GM12878 (cell line): Measurements from ENCODE around the gene COL4A1. TPM values are rescaled to one million over a fixed set of nuclear protein-coding genes. Genes with fewer than 3 reads are reported as not detected.

Experiments
- ATAC-seq: fragments of 200-7000 bp; cut with Tn5 transposase; 3 replicates; pipeline ENCODE4 v1.9.1; 2020; ENCODE audit warnings: mild to moderate bottlenecking, moderate library complexity
- BruUV-seq: library from RNA; stranded (reverse); fragments of 400-500 nt; replicated peaks from 2 replicates; lab custom pipeline; 2021; lab: Mats Ljungman, UMichigan
- CTCF ChIA-PET: fragments of 300-600 bp; sonication (Branson Sonifier 250); formaldehyde crosslinking; extraction: SDS; loops from one replicate; lab custom pipeline; 2021; ENCODE audit warnings: inconsistent platforms; lab: Yijun Ruan, JAX
- POLR2A ChIA-PET: fragments of 350-600 bp; formaldehyde crosslinking; extraction: SDS; loops from one replicate; lab custom pipeline; 2021; ENCODE audit warnings: inconsistent platforms; lab: Charles Lee
- RAD21 ChIA-PET: fragments of 300-600 bp; sonication (Branson Sonifier 250); formaldehyde crosslinking; loops from one replicate; lab custom pipeline; 2023; ENCODE audit warnings: antibody characterized with exemption; ENCODE audit not compliant: unreplicated experiment; lab: Charles Lee
- SMC1A ChIA-PET: fragments of 300-600 bp; sonication (Branson Sonifier 250); formaldehyde crosslinking; loops from one replicate; lab custom pipeline; 2023; ENCODE audit not compliant: unreplicated experiment, uncharacterized antibody; lab: Charles Lee
- DNase-seq: peaks from one replicate; pipeline ENCODE4 v3.0.0-alpha.2; 2011; ENCODE audit warnings: low read depth, low spot score
- FAIRE-seq: peaks from 3 replicates; lab custom pipeline; 2011; peaks lifted over from hg19 to GRCh38; lab: Jason Lieb, UNC
- H2AFZ ChIP-seq: 2 replicates; pipeline ENCODE4 v1.6.0; 2011; ENCODE audit warnings: low read depth, low read length, control low read depth; ENCODE audit not compliant: control insufficient read depth
- H3K27ac ChIP-seq: 2 replicates; pipeline ENCODE4 v1.5.1; 2011; ENCODE audit warnings: control low read depth; ENCODE audit not compliant: control insufficient read depth, insufficient read depth
- H3K27me3 ChIP-seq, 2 experiments: replicated peaks in 1 of 2; 2 replicates each; pipeline versions ENCODE4 v1.6.0 to v1.6.1; 2011; ENCODE audit warnings: low read length in 1 of 2; ENCODE audit not compliant: control insufficient read depth in 2 of 2, insufficient read depth in 2 of 2
- H3K36me3 ChIP-seq, 2 experiments: 2 replicates each; pipeline ENCODE4 v1.5.1; 2011; ENCODE audit warnings: low read length in 1 of 2; ENCODE audit not compliant: control insufficient read depth in 2 of 2, insufficient read depth in 2 of 2
- H3K4me1 ChIP-seq: 2 replicates; pipeline ENCODE4 v1.6.1; 2011; ENCODE audit warnings: mild to moderate bottlenecking, low read length, moderate library complexity, mixed read lengths; ENCODE audit not compliant: control insufficient read depth, insufficient read depth
- H3K4me2 ChIP-seq: 2 replicates; pipeline ENCODE4 v1.6.0; 2011; ENCODE audit warnings: control low read depth; ENCODE audit not compliant: control insufficient read depth, insufficient read depth
- H3K4me3 ChIP-seq: fragments of 200-600 bp; sonication (generic); 2 replicates; pipeline ENCODE4 v1.5.1; 2016
- H3K79me2 ChIP-seq: 2 replicates; pipeline ENCODE4 v1.6.0; 2011; ENCODE audit warnings: low read length; ENCODE audit not compliant: control insufficient read depth, insufficient read depth
- H3K9ac ChIP-seq: 2 replicates; pipeline ENCODE4 v1.8.0; 2011; ENCODE audit warnings: low read length, control low read depth, mixed read lengths; ENCODE audit not compliant: control insufficient read depth, insufficient read depth
- H3K9me3 ChIP-seq: replicated peaks from 3 replicates; pipeline ENCODE4 v1.5.1; 2011; ENCODE audit warnings: mild to moderate bottlenecking, low read length; ENCODE audit not compliant: control insufficient read depth, insufficient read depth
- H4K20me1 ChIP-seq: 2 replicates; pipeline ENCODE4 v1.6.0; 2011; ENCODE audit not compliant: control insufficient read depth, insufficient read depth
- RAD51 ChIP-seq: fragments of 450-650 bp; IDR thresholded peaks from 2 replicates; pipeline ENCODE4 v1.6.1; 2016; ENCODE audit warnings: moderate library complexity, mild to moderate bottlenecking, inconsistent platforms
- SMAD5 ChIP-seq: IDR thresholded peaks from 2 replicates; pipeline ENCODE4 v1.6.1; 2016; ENCODE audit warnings: antibody characterized with exemption, low read depth
- SP1 ChIP-seq: IDR thresholded peaks from one replicate; pipeline ENCODE4 v1.6.1; 2011; ENCODE audit warnings: low read depth, low read length
- STAT3 ChIP-seq: IDR thresholded peaks from 2 replicates; pipeline ENCODE4 v1.6.1; 2011; ENCODE audit warnings: low read depth, low read length, improper control_type of control experiment
- YBX1 ChIP-seq: fragments of 450-650 bp; IDR thresholded peaks from 2 replicates; pipeline ENCODE4 v1.6.1; 2016; ENCODE audit warnings: antibody characterized with exemption
- WGBS: methylation state at CpG from one replicate; pipeline ENCODE4 v1.1.6; 2016; ENCODE audit warnings: low lambda C conversion rate; ENCODE audit not compliant: insufficient replicate concordance, insufficient coverage; ENCODE audit errors: missing lambda C conversion rate; 5-methylcytosine and 5-hydroxymethylcytosine counted together
- in situ Hi-C: fragments of 300-500 bp; cut with MboI; formaldehyde crosslinking; loops from 9 replicates; pipeline ENCODE4 v1.14.3; 2018; ENCODE audit warnings: mixed read lengths
- intact Hi-C: fragments of 100-400 bp; cut with micrococcal nuclease; formaldehyde crosslinking; loops from one replicate; pipeline ENCODE4 v1.14.2; 2022; ENCODE audit not compliant: unreplicated experiment
- polyA plus RNA-seq, 11 experiments: library from polyadenylated mRNA; depleted of rRNA in 4 of 11; unstranded in 6 of 11; stranded (reverse) in 5 of 11; fragments of >200 nt; fragmentation: Nextera tagmentation in 4 of 11; fragmentation: Illumina TruSeq in 1 of 11; extraction: Ambion mirVana in 4 of 11; extraction: Trizol in 1 of 11; gene quantifications; 1 replicate in 1 of 11; 2 replicates in 10 of 11; pipeline versions ENCODE4 v1.2.1 to v1.2.3, GENCODE V29; 2011 to 2016; ENCODE audit warnings: inconsistent platforms in 2 of 11, missing spikeins in 2 of 11, low read depth in 1 of 11
- total RNA-seq, 4 experiments: library from RNA; depleted of rRNA in 3 of 4; stranded (reverse); fragments of >200 nt in 3 of 4; fragmentation: Illumina TruSeq in 1 of 4; extraction: Trizol in 1 of 4; gene quantifications; 2 replicates each; pipeline versions ENCODE4 v1.2.1 to v1.2.3, GENCODE V29; 2013 to 2021
- TF ChIP-seq, protein P1 (sequence below): fragments of 450-650 bp; formaldehyde crosslinking; IDR thresholded peaks from 2 replicates; pipeline ENCODE4 v1.4.0; 2022; ENCODE audit warnings: mild to moderate bottlenecking, moderate library complexity
- TF ChIP-seq, protein P2 (sequence below): IDR thresholded peaks from 2 replicates; pipeline ENCODE4 v1.6.1; 2011; ENCODE audit warnings: borderline replicate concordance, low read depth, mild to moderate bottlenecking, moderate library complexity, low read length; ENCODE audit not compliant: insufficient read depth, poor library complexity, severe bottlenecking
- TF ChIP-seq, protein P3 (sequence below): fragments of 450-650 bp; IDR thresholded peaks from 2 replicates; pipeline ENCODE4 v1.6.1; 2017; ENCODE audit warnings: mild to moderate bottlenecking

Gene COL4A1
- total and polyA plus RNA-seq, 10 of the 15 experiments (the other 5 are each of a cell fraction or from before 2014, with no cell fraction given), result 0.07 to 0.31 (median 0.13) TPM; not detected in 6

DNA sequence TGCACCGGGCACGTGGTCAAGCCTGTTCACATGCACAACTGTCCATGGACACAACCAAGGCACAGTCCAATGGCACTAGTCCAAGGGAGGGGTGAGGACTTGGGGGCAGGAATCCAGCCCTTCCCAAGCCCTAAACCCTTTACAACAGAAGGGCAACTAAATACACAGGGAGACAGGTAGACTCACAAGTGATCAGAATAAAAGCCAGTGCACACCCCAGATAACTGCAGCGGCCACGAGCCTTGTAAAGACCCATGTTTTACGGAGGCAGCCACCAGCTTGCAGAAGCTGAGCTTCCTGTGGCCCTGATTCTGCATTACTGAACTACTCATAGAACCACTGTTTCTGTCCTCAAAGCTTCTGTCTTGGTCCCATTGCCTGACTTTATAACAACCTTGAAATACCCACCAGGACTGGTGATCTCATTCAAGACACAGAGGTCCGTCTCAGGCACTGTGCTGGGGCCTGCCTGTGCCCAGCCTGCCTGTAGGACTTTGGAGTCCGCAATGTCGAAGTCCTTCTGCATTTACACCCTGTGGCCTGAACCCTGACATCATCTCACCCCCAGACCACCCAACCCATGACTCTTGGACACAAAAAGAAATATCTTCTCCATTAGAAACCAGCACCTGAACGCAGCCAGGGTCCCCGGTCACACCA lies 181.2 kb downstream of the COL4A1 start:
- WGBS, result 43% methylated on average over 10 of the region's 10 CpGs
- intact Hi-C loops, result loop anchor here (10.0 kb wide), 1 partner anchor 589 kb away; the partner anchor contains the start of gene ING1
- no peak for DNase-seq

More for the DNA sequence above, 181.2 kb downstream of the COL4A1 start:
- in situ Hi-C loops, result loop anchor here (5.0 kb wide), 1 partner anchor 963 kb away; no protein-coding TSS in a partner anchor
- ATAC-seq (no peak), FAIRE-seq (no peak)
- Histone ChIP-seq H3K36me3 (no peaks in the 10 kb centered on the region), H3K4me1 (peaks cover 3% of the 10 kb centered on the region; the same call in 1 of the 2 replicates), H3K27ac (no peak overlapping the region), H3K9me3 (no peaks in the 10 kb centered on the region; the same call in 2 of the 3 replicates), H3K27me3 (no peaks in the 10 kb centered on the region), H4K20me1 (no peaks in the 10 kb centered on the region), H3K4me2 (no peak overlapping the region), H3K9ac (no peak overlapping the region), H3K79me2 (no peaks in the 10 kb centered on the region), H2AFZ (no peak overlapping the region), H3K4me3 (no peak overlapping the region)
- ChIA-PET SMC1A (interaction anchor here (1.0 to 7.0 kb wide), 2 partner anchors 11 to 12 kb away, joined by 3 to 51 read pairs; no protein-coding TSS in a partner anchor), POLR2A (no interaction called here), CTCF (interaction anchor here (1.5 to 1.8 kb wide), 2 partner anchors 9 to 12 kb away, joined by 3 to 8 read pairs; no protein-coding TSS in a partner anchor), RAD21 (interaction anchor here (1.9 kb wide), 1 partner anchor 11 kb away, joined by 9 read pairs; no protein-coding TSS in a partner anchor)
- no TSS peak for BruUV-seq
- TF ChIP-seq, protein P1, sequence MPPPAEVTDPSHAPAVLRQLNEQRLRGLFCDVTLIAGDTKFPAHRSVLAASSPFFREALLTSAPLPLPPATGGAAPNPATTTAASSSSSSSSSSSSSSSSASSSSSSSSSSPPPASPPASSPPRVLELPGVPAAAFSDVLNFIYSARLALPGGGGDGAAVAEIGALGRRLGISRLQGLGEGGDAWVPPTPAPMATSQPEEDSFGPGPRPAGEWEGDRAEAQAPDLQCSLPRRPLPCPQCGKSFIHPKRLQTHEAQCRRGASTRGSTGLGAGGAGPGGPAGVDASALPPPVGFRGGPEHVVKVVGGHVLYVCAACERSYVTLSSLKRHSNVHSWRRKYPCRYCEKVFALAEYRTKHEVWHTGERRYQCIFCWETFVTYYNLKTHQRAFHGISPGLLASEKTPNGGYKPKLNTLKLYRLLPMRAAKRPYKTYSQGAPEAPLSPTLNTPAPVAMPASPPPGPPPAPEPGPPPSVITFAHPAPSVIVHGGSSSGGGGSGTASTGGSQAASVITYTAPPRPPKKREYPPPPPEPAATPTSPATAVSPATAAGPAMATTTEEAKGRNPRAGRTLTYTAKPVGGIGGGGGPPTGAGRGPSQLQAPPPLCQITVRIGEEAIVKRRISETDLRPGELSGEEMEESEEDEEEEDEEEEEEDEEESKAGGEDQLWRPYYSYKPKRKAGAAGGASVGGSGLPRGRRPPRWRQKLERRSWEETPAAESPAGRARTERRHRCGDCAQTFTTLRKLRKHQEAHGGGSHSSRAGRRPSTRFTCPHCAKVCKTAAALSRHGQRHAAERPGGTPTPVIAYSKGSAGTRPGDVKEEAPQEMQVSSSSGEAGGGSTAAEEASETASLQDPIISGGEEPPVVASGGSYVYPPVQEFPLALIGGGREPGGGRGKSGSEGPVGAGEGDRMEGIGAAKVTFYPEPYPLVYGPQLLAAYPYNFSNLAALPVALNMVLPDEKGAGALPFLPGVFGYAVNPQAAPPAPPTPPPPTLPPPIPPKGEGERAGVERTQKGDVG, result 0 out of 2 replicates have a peak, but pooled peaks have one; percentile 37
- TF ChIP-seq, protein P2, sequence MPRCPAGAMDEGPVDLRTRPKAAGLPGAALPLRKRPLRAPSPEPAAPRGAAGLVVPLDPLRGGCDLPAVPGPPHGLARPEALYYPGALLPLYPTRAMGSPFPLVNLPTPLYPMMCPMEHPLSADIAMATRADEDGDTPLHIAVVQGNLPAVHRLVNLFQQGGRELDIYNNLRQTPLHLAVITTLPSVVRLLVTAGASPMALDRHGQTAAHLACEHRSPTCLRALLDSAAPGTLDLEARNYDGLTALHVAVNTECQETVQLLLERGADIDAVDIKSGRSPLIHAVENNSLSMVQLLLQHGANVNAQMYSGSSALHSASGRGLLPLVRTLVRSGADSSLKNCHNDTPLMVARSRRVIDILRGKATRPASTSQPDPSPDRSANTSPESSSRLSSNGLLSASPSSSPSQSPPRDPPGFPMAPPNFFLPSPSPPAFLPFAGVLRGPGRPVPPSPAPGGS, result no peak
- TF ChIP-seq, protein P3, sequence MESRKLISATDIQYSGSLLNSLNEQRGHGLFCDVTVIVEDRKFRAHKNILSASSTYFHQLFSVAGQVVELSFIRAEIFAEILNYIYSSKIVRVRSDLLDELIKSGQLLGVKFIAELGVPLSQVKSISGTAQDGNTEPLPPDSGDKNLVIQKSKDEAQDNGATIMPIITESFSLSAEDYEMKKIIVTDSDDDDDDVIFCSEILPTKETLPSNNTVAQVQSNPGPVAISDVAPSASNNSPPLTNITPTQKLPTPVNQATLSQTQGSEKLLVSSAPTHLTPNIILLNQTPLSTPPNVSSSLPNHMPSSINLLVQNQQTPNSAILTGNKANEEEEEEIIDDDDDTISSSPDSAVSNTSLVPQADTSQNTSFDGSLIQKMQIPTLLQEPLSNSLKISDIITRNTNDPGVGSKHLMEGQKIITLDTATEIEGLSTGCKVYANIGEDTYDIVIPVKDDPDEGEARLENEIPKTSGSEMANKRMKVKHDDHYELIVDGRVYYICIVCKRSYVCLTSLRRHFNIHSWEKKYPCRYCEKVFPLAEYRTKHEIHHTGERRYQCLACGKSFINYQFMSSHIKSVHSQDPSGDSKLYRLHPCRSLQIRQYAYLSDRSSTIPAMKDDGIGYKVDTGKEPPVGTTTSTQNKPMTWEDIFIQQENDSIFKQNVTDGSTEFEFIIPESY, result no peak
- TF ChIP-seq SMAD5, result no peak
- no peak for TF ChIP-seq SP1
- no peak for TF ChIP-seq RAD51
- TF ChIP-seq STAT3, result no peak
- TF ChIP-seq YBX1, result no peak
